ENCODE measurements around the gene RAI14.

RAI14 gene

DNA sequence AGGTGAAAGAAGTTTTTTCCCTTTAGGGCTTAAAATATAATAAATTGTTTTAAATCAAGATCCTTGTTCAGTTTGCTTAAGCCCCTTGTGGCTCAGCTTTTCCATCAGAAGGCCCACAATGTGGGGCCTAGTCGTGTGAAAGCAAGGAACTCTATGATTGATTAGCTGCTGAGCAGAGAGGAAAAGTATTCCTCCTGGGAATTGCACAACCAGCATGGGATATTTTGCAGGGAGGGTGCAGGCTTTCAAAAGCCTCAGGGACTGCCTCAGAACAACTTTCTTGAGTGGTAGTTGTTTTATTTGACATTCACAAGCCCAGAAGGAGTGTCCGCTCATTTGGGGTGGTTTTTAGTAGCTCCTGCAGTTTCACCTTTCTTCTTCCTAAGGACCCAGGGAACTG is 202.7 kb downstream of the RAI14 start:
- in situ Hi-C loops (cut with MboI; ENCODE audit: low pct_unique_long_range_greater_than_20kb, low sequenced_read_pairs): no loop called here

DNA sequence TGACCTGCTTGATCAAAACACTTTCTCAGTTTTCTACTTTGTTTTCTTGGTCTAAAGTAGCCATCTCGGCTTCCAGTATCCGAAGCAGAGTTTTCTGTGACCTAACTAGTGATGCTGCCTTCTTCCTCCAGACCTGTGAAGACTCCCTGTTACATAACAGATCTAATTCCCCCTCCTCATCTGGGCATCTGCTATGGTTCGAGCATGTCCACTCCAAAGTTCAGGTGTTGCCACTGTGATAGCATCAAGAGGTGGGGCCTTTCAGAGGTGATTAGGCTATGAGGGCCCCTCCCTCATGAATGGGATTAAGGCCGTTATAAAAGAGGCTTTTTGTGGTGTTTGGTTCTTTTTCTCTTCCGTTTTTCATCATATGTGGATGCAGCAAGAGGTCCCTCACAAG is 203.1 kb downstream of the RAI14 start:
- in situ Hi-C loops (cut with MboI; ENCODE audit: low pct_unique_long_range_greater_than_20kb, low sequenced_read_pairs): no loop called here
- DNase-seq: no peak

More for the DNA sequence above, 202.7 kb downstream of the RAI14 start:
- DNase-seq: no peak

DNA sequence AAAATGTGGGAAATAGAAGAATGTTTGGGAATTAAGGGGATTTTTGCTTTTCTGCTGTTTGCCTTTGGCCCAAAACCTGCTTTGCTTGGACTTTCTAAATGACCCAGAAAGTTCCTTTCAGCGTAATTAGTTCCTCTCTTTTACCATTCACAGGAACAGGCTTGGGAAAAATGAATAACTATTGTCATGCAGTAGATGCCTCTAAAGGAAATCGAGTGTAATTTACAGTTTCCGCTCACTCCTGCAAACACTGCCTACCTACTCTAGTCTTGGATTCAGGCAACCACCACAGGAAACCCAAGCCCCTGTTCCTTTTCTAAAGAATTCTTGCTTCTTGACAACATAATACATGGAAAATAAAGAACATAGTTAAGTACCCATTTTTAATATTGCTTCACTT is 207.8 kb downstream of the RAI14 start:
- peak; percentile 68 for DNase-seq

GRCh38 chr5:34865091-34865490 is 209.0 kb downstream of the RAI14 start:
- DNase-seq: no peak
- in situ Hi-C loops (cut with MboI; ENCODE audit: low pct_unique_long_range_greater_than_20kb, low sequenced_read_pairs): no loop called here

More for the DNA sequence above, 207.8 kb downstream of the RAI14 start:
- in situ Hi-C loops (cut with MboI; ENCODE audit: low pct_unique_long_range_greater_than_20kb, low sequenced_read_pairs): no loop called here

GRCh38 chr5:34866989-34867471 is 210.9 kb downstream of the RAI14 start:
- in situ Hi-C loops (cut with MboI; ENCODE audit: low pct_unique_long_range_greater_than_20kb, low sequenced_read_pairs): no loop called here
- DNase-seq: peak; percentile 6

- DNase-seq: no peak
- in situ Hi-C loops (cut with MboI; ENCODE audit: low pct_unique_long_range_greater_than_20kb, low sequenced_read_pairs): no loop called here
Measured at GRCh38 chr5:34867660-34868059, 211.5 kb downstream of the RAI14 start.

- in situ Hi-C loops (cut with MboI; ENCODE audit: low pct_unique_long_range_greater_than_20kb, low sequenced_read_pairs): no loop called here
Measured at GRCh38 chr5:34868791-34869190, 212.7 kb downstream of the RAI14 start.

GRCh38 chr5:34869256-34869655 is 213.1 kb downstream of the RAI14 start:
- no peak for DNase-seq
- in situ Hi-C loops (cut with MboI; ENCODE audit: low pct_unique_long_range_greater_than_20kb, low sequenced_read_pairs): no loop called here

More at GRCh38 chr5:34868791-34869190, 212.7 kb downstream of the RAI14 start:
- no peak for DNase-seq

- DNase-seq: no peak
- in situ Hi-C loops (cut with MboI; ENCODE audit: low pct_unique_long_range_greater_than_20kb, low sequenced_read_pairs): no loop called here
Measured at GRCh38 chr5:34870382-34870781, 214.3 kb downstream of the RAI14 start.

GRCh38 chr5:34876275-34876674 is 220.1 kb downstream of the RAI14 start:
- in situ Hi-C loops (cut with MboI; ENCODE audit: low pct_unique_long_range_greater_than_20kb, low sequenced_read_pairs): loop anchor here (25.0 kb wide), 1 partner anchor 389 kb away; no protein-coding TSS in a partner anchor
- no peak for DNase-seq

GRCh38 chr5:34881246-34881645 is 225.1 kb downstream of the RAI14 start:
- in situ Hi-C loops (cut with MboI; ENCODE audit: low pct_unique_long_range_greater_than_20kb, low sequenced_read_pairs): loop anchor here (25.0 kb wide), 1 partner anchor 394 kb away; no protein-coding TSS in a partner anchor
- DNase-seq: no peak
